Measurements from ENCODE around the gene CDH7.
A peak's percentile ranks its signal among the peaks of the same experiment; 100 is the strongest.

The CDH7 gene

GRCh38 chr18:65924904-65925303, 174.1 kb downstream of the CDH7 start:
- no peak for FAIRE-seq

GRCh38 chr18:65934874-65935273, 184.1 kb downstream of the CDH7 start:
- no peak for FAIRE-seq

GRCh38 chr18:65936678-65937077, 185.9 kb downstream of the CDH7 start:
- no peak for FAIRE-seq

GRCh38 chr18:65937180-65937579, 186.4 kb downstream of the CDH7 start:
- no peak for FAIRE-seq

GRCh38 chr18:65938592-65939372, 188.0 kb downstream of the CDH7 start:
- peak; percentile 9 for FAIRE-seq

All from islet of Langerhans (tissue), 1 donor.